GM12872 (cell line): ENCODE data around the gene RLBP1.

Source experiments
- CTCF ChIP-seq: IDR thresholded peaks from 3 replicates; pipeline ENCODE4 v1.5.1; 2011; ENCODE audit warnings: low read depth, mild to moderate bottlenecking, low read length, moderate library complexity; ENCODE audit not compliant: insufficient read depth

Gene RLBP1

GRCh38 chr15:89165677-89166076 is 55.7 kb downstream of the RLBP1 start:
- no peak for TF ChIP-seq CTCF

- TF ChIP-seq CTCF = no peak
Measured at GRCh38 chr15:89164712-89165211, 56.6 kb downstream of the RLBP1 start.

GRCh38 chr15:89163271-89164055 is 57.9 kb downstream of the RLBP1 start:
- no peak for TF ChIP-seq CTCF

GRCh38 chr15:89161666-89162065 is 59.7 kb downstream of the RLBP1 start:
- TF ChIP-seq CTCF = no peak
